ENCODE measurements around the gene ZNF385B.

ZNF385B gene

DNA sequence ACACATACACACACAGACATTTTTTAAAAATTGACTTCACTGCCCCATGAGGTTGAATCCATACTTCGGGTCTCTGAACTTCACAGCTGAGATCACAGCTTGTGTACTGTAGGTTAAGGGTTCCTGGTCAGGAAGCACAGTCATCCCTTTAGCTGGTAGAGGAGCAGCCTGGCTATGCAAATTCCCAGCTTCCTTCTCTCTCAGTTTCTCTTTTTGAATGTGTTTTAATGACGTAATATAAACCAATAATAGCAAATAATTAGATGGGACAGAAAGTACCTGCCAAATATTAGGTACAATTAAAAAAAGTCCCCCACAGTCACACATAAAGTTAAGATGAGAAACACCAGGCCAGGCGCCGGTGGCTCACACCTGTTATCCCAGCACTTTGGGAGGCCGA is 178.7 kb downstream of the ZNF385B start:
- TF ChIP-seq EP300 (IDR thresholded peaks at IDR 0.05; ENCODE audit: borderline replicate concordance) (no peak), NFIC (IDR thresholded peaks at IDR 0.05) (no peak), FOXM1 (IDR thresholded peaks at IDR 0.05; ENCODE audit: borderline replicate concordance, low read depth) (no peak), TAF1 (IDR thresholded peaks at IDR 0.05; ENCODE audit: low read depth) (no peak), TCF12 (IDR thresholded peaks at IDR 0.05; ENCODE audit: low read depth) (no peak), RAD21 (IDR thresholded peaks at IDR 0.05; ENCODE audit: low read depth) (no peak), EGR1 (IDR thresholded peaks at IDR 0.05) (no peak), ZBTB7A (IDR thresholded peaks at IDR 0.05; ENCODE audit: low read depth) (no peak), CEBPB (IDR thresholded peaks at IDR 0.05) (no peak), TEAD4 (IDR thresholded peaks at IDR 0.05) (no peak)
- TF ChIP-seq, protein P1, sequence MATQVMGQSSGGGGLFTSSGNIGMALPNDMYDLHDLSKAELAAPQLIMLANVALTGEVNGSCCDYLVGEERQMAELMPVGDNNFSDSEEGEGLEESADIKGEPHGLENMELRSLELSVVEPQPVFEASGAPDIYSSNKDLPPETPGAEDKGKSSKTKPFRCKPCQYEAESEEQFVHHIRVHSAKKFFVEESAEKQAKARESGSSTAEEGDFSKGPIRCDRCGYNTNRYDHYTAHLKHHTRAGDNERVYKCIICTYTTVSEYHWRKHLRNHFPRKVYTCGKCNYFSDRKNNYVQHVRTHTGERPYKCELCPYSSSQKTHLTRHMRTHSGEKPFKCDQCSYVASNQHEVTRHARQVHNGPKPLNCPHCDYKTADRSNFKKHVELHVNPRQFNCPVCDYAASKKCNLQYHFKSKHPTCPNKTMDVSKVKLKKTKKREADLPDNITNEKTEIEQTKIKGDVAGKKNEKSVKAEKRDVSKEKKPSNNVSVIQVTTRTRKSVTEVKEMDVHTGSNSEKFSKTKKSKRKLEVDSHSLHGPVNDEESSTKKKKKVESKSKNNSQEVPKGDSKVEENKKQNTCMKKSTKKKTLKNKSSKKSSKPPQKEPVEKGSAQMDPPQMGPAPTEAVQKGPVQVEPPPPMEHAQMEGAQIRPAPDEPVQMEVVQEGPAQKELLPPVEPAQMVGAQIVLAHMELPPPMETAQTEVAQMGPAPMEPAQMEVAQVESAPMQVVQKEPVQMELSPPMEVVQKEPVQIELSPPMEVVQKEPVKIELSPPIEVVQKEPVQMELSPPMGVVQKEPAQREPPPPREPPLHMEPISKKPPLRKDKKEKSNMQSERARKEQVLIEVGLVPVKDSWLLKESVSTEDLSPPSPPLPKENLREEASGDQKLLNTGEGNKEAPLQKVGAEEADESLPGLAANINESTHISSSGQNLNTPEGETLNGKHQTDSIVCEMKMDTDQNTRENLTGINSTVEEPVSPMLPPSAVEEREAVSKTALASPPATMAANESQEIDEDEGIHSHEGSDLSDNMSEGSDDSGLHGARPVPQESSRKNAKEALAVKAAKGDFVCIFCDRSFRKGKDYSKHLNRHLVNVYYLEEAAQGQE (IDR thresholded peaks at IDR 0.05; ENCODE audit: low read depth) = no peak

DNA sequence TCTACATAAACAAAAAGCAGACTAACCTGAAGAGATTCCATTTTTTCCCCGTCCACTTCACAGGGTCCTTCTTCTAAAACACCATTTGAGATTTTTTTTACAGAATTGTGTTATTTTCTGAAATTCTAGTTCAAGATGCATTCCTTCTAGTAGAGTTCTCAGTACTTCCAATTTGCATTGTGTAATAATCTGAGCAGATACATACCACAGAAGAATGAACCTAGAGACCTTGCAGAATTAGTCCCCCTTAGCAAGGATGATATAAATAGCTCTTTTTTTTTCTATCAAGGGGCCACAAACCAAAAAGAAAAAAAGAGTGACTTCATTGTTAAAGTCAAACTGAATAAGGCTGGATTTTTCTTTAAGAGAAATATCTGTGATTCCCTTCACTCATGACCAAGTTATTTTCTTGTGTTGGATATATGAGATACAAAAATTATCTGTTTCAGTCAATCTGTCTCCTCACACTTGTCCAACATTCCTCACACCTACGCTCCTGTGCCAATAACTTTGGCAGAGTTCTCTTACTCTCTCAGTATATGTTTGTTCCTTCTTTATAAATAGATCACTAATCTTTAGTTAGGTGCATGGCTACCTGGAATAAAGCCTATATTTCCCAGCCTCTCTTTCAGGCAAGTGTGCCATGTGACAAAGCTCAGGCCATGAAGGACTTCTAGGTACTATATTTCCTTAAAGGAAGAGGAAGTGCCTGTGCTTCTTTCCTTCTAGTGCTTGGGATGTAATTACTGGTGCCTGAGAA is 183.5 kb downstream of the ZNF385B start:
- no peak for TF ChIP-seq CREB1 (IDR thresholded peaks at IDR 0.05; ENCODE audit: low read depth)
- no peak for TF ChIP-seq TCF12 (IDR thresholded peaks at IDR 0.05; ENCODE audit: low read depth)
- no peak for TF ChIP-seq RAD21 (IDR thresholded peaks at IDR 0.05; ENCODE audit: low read depth)
- TF ChIP-seq, protein P2, sequence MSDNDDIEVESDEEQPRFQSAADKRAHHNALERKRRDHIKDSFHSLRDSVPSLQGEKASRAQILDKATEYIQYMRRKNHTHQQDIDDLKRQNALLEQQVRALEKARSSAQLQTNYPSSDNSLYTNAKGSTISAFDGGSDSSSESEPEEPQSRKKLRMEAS (IDR thresholded peaks at IDR 0.05) = no peak
- no peak for TF ChIP-seq EP300 (IDR thresholded peaks at IDR 0.05; ENCODE audit: borderline replicate concordance)
- TF ChIP-seq FOXM1 (IDR thresholded peaks at IDR 0.05; ENCODE audit: borderline replicate concordance, low read depth) = no peak
- no peak for TF ChIP-seq YY1 (IDR thresholded peaks at IDR 0.05; ENCODE audit: low read depth)
- TF ChIP-seq, protein P3, sequence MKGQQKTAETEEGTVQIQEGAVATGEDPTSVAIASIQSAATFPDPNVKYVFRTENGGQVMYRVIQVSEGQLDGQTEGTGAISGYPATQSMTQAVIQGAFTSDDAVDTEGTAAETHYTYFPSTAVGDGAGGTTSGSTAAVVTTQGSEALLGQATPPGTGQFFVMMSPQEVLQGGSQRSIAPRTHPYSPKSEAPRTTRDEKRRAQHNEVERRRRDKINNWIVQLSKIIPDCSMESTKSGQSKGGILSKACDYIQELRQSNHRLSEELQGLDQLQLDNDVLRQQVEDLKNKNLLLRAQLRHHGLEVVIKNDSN (IDR thresholded peaks at IDR 0.05) = no peak
- TF ChIP-seq ZBTB7A (IDR thresholded peaks at IDR 0.05; ENCODE audit: low read depth) = no peak
- no peak for TF ChIP-seq CEBPB (IDR thresholded peaks at IDR 0.05)
- TF ChIP-seq TAF1 (IDR thresholded peaks at IDR 0.05; ENCODE audit: low read depth) = no peak
- TF ChIP-seq, protein P1 (IDR thresholded peaks at IDR 0.05; ENCODE audit: low read depth) = no peak
- TF ChIP-seq TEAD4 (IDR thresholded peaks at IDR 0.05) = no peak

DNA sequence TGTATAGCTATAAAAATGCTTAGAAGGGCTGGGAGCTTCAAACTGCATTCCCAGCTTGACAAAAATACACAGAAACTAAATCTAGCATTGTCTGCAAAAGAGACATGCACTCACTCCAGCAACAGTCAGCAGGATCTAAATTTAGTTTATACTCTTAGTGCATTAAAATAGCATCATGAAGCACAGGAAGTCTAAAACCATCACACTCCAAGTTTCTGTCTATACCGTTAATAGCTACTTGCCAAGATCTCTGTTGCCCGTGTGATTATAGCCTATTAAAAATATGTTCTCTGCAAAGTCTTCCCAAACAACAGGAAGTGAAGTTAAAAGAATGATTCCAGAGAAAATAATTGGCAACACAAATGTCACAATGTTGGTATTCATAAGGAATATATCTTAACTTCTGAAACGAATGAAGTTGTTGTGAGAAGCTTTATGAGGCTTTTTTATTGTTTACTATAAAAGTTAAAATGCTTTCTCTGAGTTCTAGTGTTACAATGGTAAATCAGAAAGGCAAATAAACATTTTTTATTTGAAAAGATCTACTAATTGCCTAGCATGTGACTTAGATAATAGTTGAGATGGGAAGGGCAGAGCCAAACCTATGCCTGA is 184.2 kb downstream of the ZNF385B start:
- TF ChIP-seq EP300 (IDR thresholded peaks at IDR 0.05; ENCODE audit: borderline replicate concordance) = no peak
- no peak for TF ChIP-seq TCF12 (IDR thresholded peaks at IDR 0.05; ENCODE audit: low read depth)
- TF ChIP-seq YY1 (IDR thresholded peaks at IDR 0.05; ENCODE audit: low read depth) = no peak
- TF ChIP-seq, protein P1 (IDR thresholded peaks at IDR 0.05; ENCODE audit: low read depth) = no peak
- TF ChIP-seq ZBTB7A (IDR thresholded peaks at IDR 0.05; ENCODE audit: low read depth) = no peak
- TF ChIP-seq, protein P3 (IDR thresholded peaks at IDR 0.05) = no peak
- TF ChIP-seq FOXM1 (IDR thresholded peaks at IDR 0.05; ENCODE audit: borderline replicate concordance, low read depth) = no peak
- TF ChIP-seq NFIC (IDR thresholded peaks at IDR 0.05) = no peak
- no peak for TF ChIP-seq RAD21 (IDR thresholded peaks at IDR 0.05; ENCODE audit: low read depth)
- TF ChIP-seq CEBPB (IDR thresholded peaks at IDR 0.05) = no peak
- no peak for TF ChIP-seq EGR1 (IDR thresholded peaks at IDR 0.05)
- TF ChIP-seq TEAD4 (IDR thresholded peaks at IDR 0.05) = no peak
- TF ChIP-seq, protein P2 (IDR thresholded peaks at IDR 0.05) = no peak
- TF ChIP-seq TAF1 (IDR thresholded peaks at IDR 0.05; ENCODE audit: low read depth) = no peak
- no peak for TF ChIP-seq CREB1 (IDR thresholded peaks at IDR 0.05; ENCODE audit: low read depth)

DNA sequence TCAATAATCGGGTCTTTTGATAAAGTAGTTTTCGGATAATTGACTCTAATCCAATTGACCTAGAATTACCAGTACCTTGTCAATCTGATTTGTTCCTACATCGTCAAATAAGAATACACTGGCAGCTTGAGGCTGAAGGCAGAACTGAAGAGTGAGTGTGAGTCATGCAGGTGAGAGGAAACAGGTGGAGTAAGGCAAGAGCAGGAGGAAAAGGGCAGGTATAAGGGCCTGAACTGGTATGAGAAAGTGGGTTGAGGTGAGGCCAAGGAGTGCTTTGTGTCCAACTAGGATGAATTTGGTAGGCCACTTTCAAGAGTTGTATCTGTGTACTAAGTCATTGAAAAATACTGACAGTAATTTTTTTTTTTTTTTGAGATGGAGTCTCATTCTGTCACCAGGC is 186.0 kb downstream of the ZNF385B start:
- TF ChIP-seq TCF12 (IDR thresholded peaks at IDR 0.05; ENCODE audit: low read depth) (no peak), EGR1 (IDR thresholded peaks at IDR 0.05) (no peak), ZBTB7A (IDR thresholded peaks at IDR 0.05; ENCODE audit: low read depth) (no peak), YY1 (IDR thresholded peaks at IDR 0.05; ENCODE audit: low read depth) (no peak), EP300 (IDR thresholded peaks at IDR 0.05; ENCODE audit: borderline replicate concordance) (no peak), CEBPB (IDR thresholded peaks at IDR 0.05) (no peak), RAD21 (IDR thresholded peaks at IDR 0.05; ENCODE audit: low read depth) (no peak), TAF1 (IDR thresholded peaks at IDR 0.05; ENCODE audit: low read depth) (no peak)
- TF ChIP-seq, protein P1 (IDR thresholded peaks at IDR 0.05; ENCODE audit: low read depth) = no peak

All from Ishikawa (cell line).